HepG2 (cell line): ENCODE measurements around the gene GMPPB. TPM values are rescaled to one million over a fixed set of nuclear protein-coding genes. Genes with fewer than 3 reads are reported as not detected.

Experiments used
- ELF3 ChIP-seq: IDR thresholded peaks from 2 replicates; pipeline ENCODE4 v1.6.1; 2016; ENCODE audit warnings: missing genetic modification reagents, missing compliant biosample characterization
- ELF4 ChIP-seq: sonication (generic); formaldehyde crosslinking; IDR thresholded peaks from 2 replicates; pipeline ENCODE4 v1.5.0; 2020; ENCODE audit warnings: missing genetic modification reagents, mild to moderate bottlenecking, moderate library complexity, borderline replicate concordance
- ETV5 ChIP-seq: IDR thresholded peaks from 2 replicates; pipeline ENCODE4 v1.6.1; 2018; ENCODE audit warnings: missing biosample characterization, missing genetic modification reagents, inconsistent platforms, borderline replicate concordance
- IKZF4 ChIP-seq: sonication (generic); formaldehyde crosslinking; IDR thresholded peaks from 2 replicates; pipeline ENCODE4 v1.5.1; 2020; ENCODE audit warnings: borderline replicate concordance, mild to moderate bottlenecking, low read depth, missing genetic modification reagents; ENCODE audit errors: not compliant biosample characterization
- JARID2 ChIP-seq: sonication (generic); formaldehyde crosslinking; IDR thresholded peaks from 2 replicates; pipeline ENCODE4 v1.8.1; 2023; ENCODE audit warnings: missing genetic modification reagents, inconsistent platforms; ENCODE audit not compliant: insufficient replicate concordance
- KDM6A ChIP-seq: IDR thresholded peaks from 2 replicates; pipeline ENCODE4 v1.6.1; 2016; ENCODE audit warnings: low read depth
- MXD4 ChIP-seq: IDR thresholded peaks from 2 replicates; pipeline ENCODE4 v1.6.1; 2016; ENCODE audit warnings: mild to moderate bottlenecking, missing biosample characterization, missing genetic modification reagents
- NFIB ChIP-seq: sonication (generic); formaldehyde crosslinking; IDR thresholded peaks from 2 replicates; pipeline ENCODE4 v1.9.0; 2021; ENCODE audit warnings: missing genetic modification reagents, mild to moderate bottlenecking, borderline replicate concordance
- SMAD3 ChIP-seq: sonication (generic); formaldehyde crosslinking; IDR thresholded peaks from 2 replicates; pipeline ENCODE4 v1.4.0; 2020; ENCODE audit warnings: missing genetic modification reagents
- SMARCE1 ChIP-seq: fragments of 450-650 bp; IDR thresholded peaks from 2 replicates; pipeline ENCODE4 v1.6.1; 2017; ENCODE audit warnings: borderline replicate concordance
- SP1 ChIP-seq, 2 experiments: fragments of 450-650 bp in 1 of 2; sonication (generic) in 1 of 2; formaldehyde crosslinking in 1 of 2; IDR thresholded peaks; 2 replicates each; pipeline versions ENCODE4 v1.4.0 to v1.6.1; 2016 to 2020; ENCODE audit warnings: missing genetic modification reagents in 1 of 2
- ZFP82 ChIP-seq: sonication (generic); formaldehyde crosslinking; IDR thresholded peaks from 2 replicates; pipeline ENCODE4 v1.5.1; 2020; ENCODE audit warnings: mild to moderate bottlenecking, missing genetic modification reagents, borderline replicate concordance
- ZNF292 ChIP-seq: sonication (generic); formaldehyde crosslinking; IDR thresholded peaks from 2 replicates; pipeline ENCODE4 v1.8.1; 2022; ENCODE audit warnings: mild to moderate bottlenecking, low read depth, missing genetic modification reagents, borderline replicate concordance
- ZNF441 ChIP-seq: sonication (generic); formaldehyde crosslinking; IDR thresholded peaks from 2 replicates; pipeline ENCODE4 v1.7.0; 2021; ENCODE audit warnings: missing genetic modification reagents, borderline replicate concordance
- ZNF563 ChIP-seq: sonication (generic); formaldehyde crosslinking; IDR thresholded peaks from 2 replicates; pipeline ENCODE4 v1.8.0; 2022; ENCODE audit warnings: mild to moderate bottlenecking, moderate library complexity, missing genetic modification reagents
- polyA plus RNA-seq, 8 experiments: library from polyadenylated mRNA; depleted of rRNA in 3 of 8; stranded (reverse) in 7 of 8; unstranded in 1 of 8; fragments of >200 nt; fragmentation: Illumina TruSeq in 4 of 8; extraction: Trizol in 4 of 8; gene quantifications; 2 replicates each; pipeline versions ENCODE4 v1.2.1 to v1.2.3, GENCODE V29; 2011 to 2016; ENCODE audit warnings: low read depth in 4 of 8, missing spikeins in 1 of 8, mixed read lengths in 1 of 8; ENCODE audit not compliant: insufficient read depth in 1 of 8
- total RNA-seq, 5 experiments: library from RNA; depleted of rRNA; stranded (reverse); fragments of >200 nt; fragmentation: Illumina TruSeq; extraction: Trizol; gene quantifications; 2 replicates each; pipeline ENCODE4 v1.2.3, GENCODE V29; 2016; ENCODE audit warnings: low read depth in 1 of 5
- TF ChIP-seq, protein P1 (sequence below): sonication (generic); formaldehyde crosslinking; IDR thresholded peaks from 2 replicates; pipeline ENCODE4 v1.4.0; 2020; ENCODE audit warnings: missing genetic modification reagents, low read depth, mild to moderate bottlenecking, borderline replicate concordance
- TF ChIP-seq, protein P2 (sequence below): sonication (generic); formaldehyde crosslinking; IDR thresholded peaks from 2 replicates; pipeline ENCODE4 v1.4.0; 2020; ENCODE audit warnings: missing genetic modification reagents
- TF ChIP-seq, protein P3 (sequence below): sonication (generic); formaldehyde crosslinking; IDR thresholded peaks from 2 replicates; pipeline ENCODE4 v1.5.0; 2020; ENCODE audit warnings: mild to moderate bottlenecking, missing genetic modification reagents, borderline replicate concordance
- TF ChIP-seq, protein P4 (sequence below): sonication (generic); formaldehyde crosslinking; IDR thresholded peaks from 2 replicates; pipeline ENCODE4 v1.5.0; 2020; ENCODE audit warnings: missing genetic modification reagents, mild to moderate bottlenecking, borderline replicate concordance
- TF ChIP-seq, protein P5 (sequence below): sonication (generic); formaldehyde crosslinking; IDR thresholded peaks from 2 replicates; pipeline ENCODE4 v1.5.0; 2020; ENCODE audit warnings: missing genetic modification reagents
- TF ChIP-seq, protein P6 (sequence below): sonication (generic); formaldehyde crosslinking; IDR thresholded peaks from 2 replicates; pipeline ENCODE4 v1.5.1; 2020; ENCODE audit warnings: mild to moderate bottlenecking, missing genetic modification reagents, borderline replicate concordance

Gene GMPPB
- total and polyA plus RNA-seq, 2 of the 13 experiments (the other 11 are each of a cell fraction or from before 2014, with no cell fraction given), result 6.5 to 23.1 TPM

DNA sequence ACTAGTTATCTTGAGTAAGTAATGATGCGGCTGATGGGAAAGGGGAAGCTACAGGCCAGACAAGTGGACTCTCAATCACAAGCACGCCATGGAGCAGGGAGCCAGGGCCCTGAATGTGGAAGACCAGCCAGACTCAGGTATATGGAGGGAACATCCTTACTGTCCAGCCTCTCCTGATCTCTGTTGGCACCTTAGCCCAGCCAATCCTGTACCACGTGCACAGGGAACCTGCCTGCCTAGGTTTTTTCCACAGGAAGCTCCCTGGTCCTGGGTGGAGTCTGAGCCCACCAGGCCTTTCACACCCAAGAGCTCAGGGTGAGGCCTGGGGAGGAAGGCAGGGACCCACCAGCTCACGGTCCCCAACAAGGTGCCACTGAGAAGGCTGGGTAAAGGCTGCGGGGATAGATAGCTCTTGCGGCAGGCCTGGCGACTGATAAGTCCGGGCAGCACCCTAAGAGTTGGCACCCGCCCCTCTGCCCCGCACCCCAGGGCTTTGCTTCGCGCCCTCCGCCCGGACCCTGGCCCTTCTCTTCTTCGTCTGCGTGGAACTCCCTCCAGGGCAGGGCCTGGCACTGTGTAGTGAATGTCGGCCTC lies 50.5 kb downstream of the GMPPB start (continued):
- TF ChIP-seq, protein P1, sequence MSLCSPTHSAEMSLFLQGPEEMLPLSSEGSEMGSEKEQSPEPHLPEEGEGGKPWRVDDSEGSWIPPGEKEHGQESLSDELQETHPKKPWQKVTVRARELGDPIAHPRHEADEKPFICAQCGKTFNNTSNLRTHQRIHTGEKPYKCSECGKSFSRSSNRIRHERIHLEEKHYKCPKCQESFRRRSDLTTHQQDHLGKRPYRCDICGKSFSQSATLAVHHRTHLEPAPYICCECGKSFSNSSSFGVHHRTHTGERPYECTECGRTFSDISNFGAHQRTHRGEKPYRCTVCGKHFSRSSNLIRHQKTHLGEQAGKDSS, result no peak
- TF ChIP-seq ELF4 (no peak), JARID2 (CRISPR knock-in tag) (no peak), SP1 (IDR thresholded peaks at IDR 0.05) (no peak), SP1 (CRISPR knock-in tag; IDR thresholded peaks at IDR 0.05) (no peak), MXD4 (CRISPR knock-in tag) (peak; percentile 20; the same call in 1 of the 2 replicates), ETV5 (CRISPR knock-in tag) (peak; percentile 35; the same call in 1 of the 2 replicates), ZNF292 (no peak), ZFP82 (CRISPR knock-in tag) (no peak), ZNF563 (CRISPR knock-in tag) (no peak), NFIB (CRISPR knock-in tag) (no peak), IKZF4 (CRISPR knock-in tag) (peak; percentile 47), ZNF441 (CRISPR knock-in tag) (no peak), SMARCE1 (no peak), SMAD3 (CRISPR knock-in tag) (peak; percentile 42; the same call in 1 of the 2 replicates), KDM6A (CRISPR knock-in tag) (no peak), ELF3 (CRISPR knock-in tag) (no peak)
- TF ChIP-seq, protein P2, sequence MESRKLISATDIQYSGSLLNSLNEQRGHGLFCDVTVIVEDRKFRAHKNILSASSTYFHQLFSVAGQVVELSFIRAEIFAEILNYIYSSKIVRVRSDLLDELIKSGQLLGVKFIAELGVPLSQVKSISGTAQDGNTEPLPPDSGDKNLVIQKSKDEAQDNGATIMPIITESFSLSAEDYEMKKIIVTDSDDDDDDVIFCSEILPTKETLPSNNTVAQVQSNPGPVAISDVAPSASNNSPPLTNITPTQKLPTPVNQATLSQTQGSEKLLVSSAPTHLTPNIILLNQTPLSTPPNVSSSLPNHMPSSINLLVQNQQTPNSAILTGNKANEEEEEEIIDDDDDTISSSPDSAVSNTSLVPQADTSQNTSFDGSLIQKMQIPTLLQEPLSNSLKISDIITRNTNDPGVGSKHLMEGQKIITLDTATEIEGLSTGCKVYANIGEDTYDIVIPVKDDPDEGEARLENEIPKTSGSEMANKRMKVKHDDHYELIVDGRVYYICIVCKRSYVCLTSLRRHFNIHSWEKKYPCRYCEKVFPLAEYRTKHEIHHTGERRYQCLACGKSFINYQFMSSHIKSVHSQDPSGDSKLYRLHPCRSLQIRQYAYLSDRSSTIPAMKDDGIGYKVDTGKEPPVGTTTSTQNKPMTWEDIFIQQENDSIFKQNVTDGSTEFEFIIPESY, result no peak
- TF ChIP-seq, protein P3, sequence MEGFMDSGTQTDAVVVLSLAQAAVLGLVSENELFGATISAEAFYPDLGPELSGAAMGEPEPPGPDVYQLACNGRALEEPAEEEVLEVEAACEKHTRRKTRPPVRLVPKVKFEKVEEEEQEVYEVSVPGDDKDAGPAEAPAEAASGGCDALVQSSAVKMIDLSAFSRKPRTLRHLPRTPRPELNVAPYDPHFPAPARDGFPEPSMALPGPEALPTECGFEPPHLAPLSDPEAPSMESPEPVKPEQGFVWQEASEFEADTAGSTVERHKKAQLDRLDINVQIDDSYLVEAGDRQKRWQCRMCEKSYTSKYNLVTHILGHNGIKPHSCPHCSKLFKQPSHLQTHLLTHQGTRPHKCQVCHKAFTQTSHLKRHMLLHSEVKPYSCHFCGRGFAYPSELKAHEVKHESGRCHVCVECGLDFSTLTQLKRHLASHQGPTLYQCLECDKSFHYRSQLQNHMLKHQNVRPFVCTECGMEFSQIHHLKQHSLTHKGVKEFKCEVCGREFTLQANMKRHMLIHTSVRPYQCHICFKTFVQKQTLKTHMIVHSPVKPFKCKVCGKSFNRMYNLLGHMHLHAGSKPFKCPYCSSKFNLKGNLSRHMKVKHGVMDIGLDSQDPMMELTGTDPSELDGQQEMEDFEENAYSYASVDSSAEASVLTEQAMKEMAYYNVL, result no peak
- TF ChIP-seq, protein P4, sequence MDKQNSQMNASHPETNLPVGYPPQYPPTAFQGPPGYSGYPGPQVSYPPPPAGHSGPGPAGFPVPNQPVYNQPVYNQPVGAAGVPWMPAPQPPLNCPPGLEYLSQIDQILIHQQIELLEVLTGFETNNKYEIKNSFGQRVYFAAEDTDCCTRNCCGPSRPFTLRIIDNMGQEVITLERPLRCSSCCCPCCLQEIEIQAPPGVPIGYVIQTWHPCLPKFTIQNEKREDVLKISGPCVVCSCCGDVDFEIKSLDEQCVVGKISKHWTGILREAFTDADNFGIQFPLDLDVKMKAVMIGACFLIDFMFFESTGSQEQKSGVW (CRISPR knock-in tag), result no peak
- TF ChIP-seq, protein P5, sequence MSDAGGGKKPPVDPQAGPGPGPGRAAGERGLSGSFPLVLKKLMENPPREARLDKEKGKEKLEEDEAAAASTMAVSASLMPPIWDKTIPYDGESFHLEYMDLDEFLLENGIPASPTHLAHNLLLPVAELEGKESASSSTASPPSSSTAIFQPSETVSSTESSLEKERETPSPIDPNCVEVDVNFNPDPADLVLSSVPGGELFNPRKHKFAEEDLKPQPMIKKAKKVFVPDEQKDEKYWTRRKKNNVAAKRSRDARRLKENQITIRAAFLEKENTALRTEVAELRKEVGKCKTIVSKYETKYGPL (CRISPR knock-in tag), result no peak
- TF ChIP-seq, protein P6, sequence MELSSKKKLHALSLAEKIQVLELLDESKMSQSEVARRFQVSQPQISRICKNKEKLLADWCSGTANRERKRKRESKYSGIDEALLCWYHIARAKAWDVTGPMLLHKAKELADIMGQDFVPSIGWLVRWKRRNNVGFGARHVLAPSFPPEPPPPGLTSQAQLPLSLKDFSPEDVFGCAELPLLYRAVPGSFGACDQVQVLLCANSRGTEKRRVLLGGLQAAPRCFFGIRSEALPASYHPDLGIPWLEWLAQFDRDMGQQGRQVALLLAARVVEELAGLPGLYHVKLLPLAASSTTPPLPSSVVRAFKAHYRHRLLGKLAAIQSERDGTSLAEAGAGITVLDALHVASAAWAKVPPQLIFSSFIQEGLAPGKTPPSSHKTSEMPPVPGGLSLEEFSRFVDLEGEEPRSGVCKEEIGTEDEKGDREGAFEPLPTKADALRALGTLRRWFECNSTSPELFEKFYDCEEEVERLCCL (CRISPR knock-in tag), result no peak
